Activated naive CD4-positive, alpha-beta T cell treated with anti-CD3 and anti-CD28 coated beads, Interleukin-2, amount 10 ng/mL, durations not matched to agents 7 days and 5 days (primary cell): ENCODE measurements around the gene CFAP251.
A peak's percentile ranks its signal among the peaks of the same experiment; 100 is the strongest.
"Not testable (repeated sequence)": the region's sequence is repeated elsewhere in the genome, so short reads cannot be mapped to it uniquely, and the experiment has no call there.

Experiments
- CTCF ChIA-PET: fragments of 350-600 bp; sonication (Branson Sonifier 250); formaldehyde crosslinking; loops from one replicate; lab custom pipeline; 2021; ENCODE audit warnings: antibody characterized with exemption; lab: Charles Lee
- DNase-seq: peaks from one replicate; pipeline ENCODE4 v3.0.0-alpha.2; 2020
- H3K27ac Mint-ChIP-seq: one replicate; pipeline ENCODE4 v1.8.0; 2021; ENCODE audit warnings: mild to moderate bottlenecking, moderate library complexity, mixed read lengths
- H3K27me3 Mint-ChIP-seq: one replicate; pipeline ENCODE4 v1.8.0; 2021; ENCODE audit warnings: mild to moderate bottlenecking, mixed read lengths
- H3K36me3 Mint-ChIP-seq: one replicate; pipeline ENCODE4 v1.8.0; 2021; ENCODE audit warnings: mixed read lengths
- H3K4me1 Mint-ChIP-seq: one replicate; pipeline ENCODE4 v1.8.0; 2021; ENCODE audit warnings: mixed read lengths
- H3K4me3 Mint-ChIP-seq: one replicate; pipeline ENCODE4 v1.8.0; 2021; ENCODE audit warnings: mild to moderate bottlenecking, moderate library complexity, mixed read lengths
- H3K9me3 Mint-ChIP-seq: one replicate; pipeline ENCODE4 v1.8.0; 2021; ENCODE audit warnings: mixed read lengths

Gene CFAP251

GRCh38 chr12:121917950-121918678 is at the start of gene CFAP251:
Gene CFAP251, plus strand, starts transcription at chr12:121918592. Its CDS starts 2,714 bp downstream, at chr12:121921306.
- Mint-ChIP-seq H3K4me1 (peaks cover 22% of the 10 kb centered on the region), H3K27me3 (no peaks in the 10 kb centered on the region), H3K36me3 (peaks cover 25% of the 10 kb centered on the region), H3K27ac (peak within 1 kb of the TSS; percentile 91), H3K4me3 (peak within 1 kb of the TSS; percentile 82), H3K9me3 (no peaks in the 10 kb centered on the region)
- CTCF ChIA-PET: interaction anchor here (0.5 to 1.9 kb wide), 7 partner anchors 25 to 276 kb away, joined by 3 to 4 read pairs (median 4); partner anchors contain the start of genes PSMD9 and RHOF
- DNase-seq: peak; percentile 99

DNA sequence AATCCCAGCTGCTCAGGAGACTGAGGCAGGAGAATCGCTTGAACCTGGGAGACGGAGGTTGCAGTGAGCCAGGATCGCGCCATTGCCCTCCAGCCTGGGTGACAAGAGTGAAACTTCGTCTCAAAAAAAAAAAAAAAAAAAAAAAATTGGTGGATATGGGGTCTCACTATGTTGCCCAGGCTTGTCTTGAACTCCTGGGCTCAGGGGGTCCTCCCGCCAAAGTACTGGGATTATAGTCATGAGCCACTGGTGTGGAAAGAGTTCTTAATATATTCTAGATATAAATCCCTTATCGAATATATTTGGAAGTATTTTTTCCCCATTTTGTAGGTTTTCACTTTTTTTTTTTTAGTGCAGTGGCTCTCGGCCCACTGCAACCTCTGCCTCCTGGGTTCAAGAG is 49.2 kb upstream of the CFAP251 start:
- CTCF ChIA-PET: interaction anchor here (0.7 to 1.1 kb wide), 2 partner anchors 19 to 32 kb away, joined by 3 read pairs; no protein-coding TSS in a partner anchor
- H3K27ac Mint-ChIP-seq, H3K9me3 Mint-ChIP-seq, H3K36me3 Mint-ChIP-seq, H3K4me1 Mint-ChIP-seq, H3K4me3 Mint-ChIP-seq, H3K27me3 Mint-ChIP-seq, DNase-seq: not testable (repeated sequence)

DNA sequence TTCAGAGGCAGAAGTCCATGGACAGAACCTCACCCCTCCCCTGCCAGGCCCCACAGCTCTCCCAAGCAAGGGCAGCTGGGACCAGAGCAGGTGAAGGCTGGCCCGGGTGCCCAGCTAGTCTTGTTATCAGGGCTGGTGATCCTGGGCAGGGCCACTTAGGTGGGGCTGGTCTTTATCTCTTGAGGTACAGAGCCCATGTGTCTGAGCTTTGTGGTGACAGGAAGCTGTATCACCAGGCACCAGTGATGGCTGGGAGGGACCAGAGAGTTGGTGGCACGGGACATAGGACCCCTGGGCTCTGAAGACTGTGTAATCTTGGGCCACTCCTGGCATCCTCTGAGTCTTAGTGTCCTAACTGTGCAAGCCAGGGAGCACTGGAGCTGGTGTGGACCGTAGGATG is 46.9 kb upstream of the CFAP251 start:
- no peaks in the 10 kb centered on the region for H3K27me3 Mint-ChIP-seq
- CTCF ChIA-PET: interaction anchor here (0.7 to 1.1 kb wide), 2 partner anchors 17 to 59 kb away, joined by 3 to 5 read pairs; partner anchors contain the start of gene PSMD9

GRCh38 chr12:121872546-121873215 is 45.7 kb upstream of the CFAP251 start:
- no peaks in the 10 kb centered on the region for H3K9me3 Mint-ChIP-seq
- H3K27ac Mint-ChIP-seq: no peak overlapping the region
- no peak for DNase-seq
- CTCF ChIA-PET: no interaction called here
- H3K4me1 Mint-ChIP-seq: no peaks in the 10 kb centered on the region
- H3K27me3 Mint-ChIP-seq: peaks cover 5% of the 10 kb centered on the region
- no peaks in the 10 kb centered on the region for H3K36me3 Mint-ChIP-seq
- no peak overlapping the region for H3K4me3 Mint-ChIP-seq

More for the DNA sequence above, 46.9 kb upstream of the CFAP251 start:
- no peak for DNase-seq
- no peaks in the 10 kb centered on the region for H3K36me3 Mint-ChIP-seq
- no peak overlapping the region for H3K4me3 Mint-ChIP-seq
- no peaks in the 10 kb centered on the region for H3K4me1 Mint-ChIP-seq
- no peak overlapping the region for H3K27ac Mint-ChIP-seq
- H3K9me3 Mint-ChIP-seq: no peaks in the 10 kb centered on the region

DNA sequence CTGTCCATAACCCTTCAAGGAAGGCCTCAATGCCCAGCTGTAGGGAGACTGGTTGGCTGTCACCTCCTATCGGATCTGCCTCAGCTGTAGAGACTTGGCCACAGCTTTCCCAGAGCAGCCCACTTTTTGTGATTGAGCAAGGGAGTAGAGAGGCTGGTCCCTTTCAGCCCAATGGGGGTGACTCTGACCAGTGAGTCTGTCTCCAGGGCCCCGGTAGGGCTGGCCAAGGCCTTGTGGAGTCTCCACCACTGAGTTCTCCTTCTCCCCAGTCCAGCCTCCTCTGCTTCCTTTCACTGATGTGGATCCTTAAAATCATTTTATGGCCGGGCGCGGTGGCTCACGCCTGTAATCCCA is 45.2 kb upstream of the CFAP251 start:
- CTCF ChIA-PET: no interaction called here
- DNase-seq: no peak
- Mint-ChIP-seq H3K36me3 (no peaks in the 10 kb centered on the region), H3K27me3 (peaks cover 5% of the 10 kb centered on the region), H3K4me1 (no peaks in the 10 kb centered on the region), H3K4me3 (no peak overlapping the region), H3K9me3 (no peaks in the 10 kb centered on the region), H3K27ac (no peak overlapping the region)

- Mint-ChIP-seq H3K36me3 (no peaks in the 10 kb centered on the region), H3K4me1 (no peaks in the 10 kb centered on the region), H3K9me3 (no peaks in the 10 kb centered on the region), H3K27ac (no peak overlapping the region), H3K27me3 (peaks cover 5% of the 10 kb centered on the region), H3K4me3 (no peak overlapping the region)
- no peak for DNase-seq
- CTCF ChIA-PET: interaction anchor here (0.8 kb wide), 1 partner anchor 13 kb away, joined by 3 read pairs; no protein-coding TSS in a partner anchor
Observed at GRCh38 chr12:121874071-121874470, 44.3 kb upstream of the CFAP251 start.

- no peaks in the 10 kb centered on the region for H3K4me1 Mint-ChIP-seq
- peaks cover 10% of the 10 kb centered on the region for H3K27me3 Mint-ChIP-seq
- no peak overlapping the region for H3K27ac Mint-ChIP-seq
- CTCF ChIA-PET: interaction anchor here (1.0 kb wide), 1 partner anchor 80 kb away, joined by 5 read pairs; no protein-coding TSS in a partner anchor
- H3K36me3 Mint-ChIP-seq: no peaks in the 10 kb centered on the region
- no peak for DNase-seq
- no peaks in the 10 kb centered on the region for H3K9me3 Mint-ChIP-seq
- no peak overlapping the region for H3K4me3 Mint-ChIP-seq
Observed at GRCh38 chr12:121875582-121875981, 42.8 kb upstream of the CFAP251 start.

GRCh38 chr12:121876080-121876447 is 42.3 kb upstream of the CFAP251 start:
- H3K4me1 Mint-ChIP-seq, DNase-seq, H3K36me3 Mint-ChIP-seq, H3K27me3 Mint-ChIP-seq, H3K27ac Mint-ChIP-seq, H3K4me3 Mint-ChIP-seq, H3K9me3 Mint-ChIP-seq: not testable (repeated sequence)
- CTCF ChIA-PET: interaction anchor here (1.0 kb wide), 1 partner anchor 81 kb away, joined by 5 read pairs; no protein-coding TSS in a partner anchor

DNA sequence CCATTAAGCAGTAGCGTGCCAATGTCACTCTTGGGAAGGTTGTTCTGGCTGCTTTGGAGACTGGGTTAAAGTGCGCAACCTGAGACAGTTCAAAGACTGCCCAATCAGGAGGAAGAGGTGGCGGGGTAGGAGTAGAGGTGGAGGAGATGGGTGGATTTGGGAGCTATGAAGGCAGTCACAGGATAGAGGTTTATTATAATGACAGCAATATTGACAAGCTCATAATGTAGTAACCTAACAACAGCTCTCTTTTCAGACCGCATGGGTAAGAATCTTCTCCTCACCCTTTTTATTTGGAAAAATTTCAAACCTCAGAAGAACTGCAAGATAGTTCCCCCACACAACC is 35.1 kb upstream of the CFAP251 start:
- DNase-seq: no peak
- Mint-ChIP-seq H3K36me3 (no peaks in the 10 kb centered on the region), H3K4me1 (peaks cover 9% of the 10 kb centered on the region), H3K27ac (no peak overlapping the region), H3K9me3 (no peaks in the 10 kb centered on the region), H3K4me3 (no peak overlapping the region), H3K27me3 (peaks cover 24% of the 10 kb centered on the region)
- CTCF ChIA-PET: interaction anchor here (0.7 to 2.5 kb wide), 2 partner anchors 88 to 110 kb away, joined by 3 to 10 read pairs; no protein-coding TSS in a partner anchor

DNA sequence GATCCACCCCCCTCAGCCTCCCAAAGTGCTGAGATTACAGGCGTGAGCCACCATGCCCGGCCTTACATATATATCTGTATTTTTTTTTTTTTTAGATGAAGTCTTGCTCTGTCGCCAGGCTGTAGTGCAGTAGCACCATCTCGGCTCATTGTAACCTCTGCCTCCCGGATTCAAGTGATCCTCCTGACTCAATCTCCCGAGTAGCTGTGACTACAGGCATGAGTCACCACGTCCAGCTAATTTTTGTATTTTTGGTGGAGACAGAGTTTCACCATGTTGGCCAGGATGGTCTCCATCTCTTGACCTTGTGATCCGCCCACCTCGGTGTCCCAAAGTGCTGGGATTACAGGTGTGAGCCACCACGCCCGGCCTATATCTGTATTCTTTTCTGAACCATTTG is 33.3 kb upstream of the CFAP251 start:
- H3K36me3 Mint-ChIP-seq, CTCF ChIA-PET, H3K9me3 Mint-ChIP-seq, H3K27ac Mint-ChIP-seq, H3K4me3 Mint-ChIP-seq, DNase-seq: not testable (repeated sequence)
- H3K4me1 Mint-ChIP-seq: peaks cover 24% of the 10 kb centered on the region
- H3K27me3 Mint-ChIP-seq: peaks cover 20% of the 10 kb centered on the region

GRCh38 chr12:121888083-121888477 is 30.3 kb upstream of the CFAP251 start:
- Mint-ChIP-seq H3K4me3 (peak overlapping the region; percentile 93), H3K9me3 (no peaks in the 10 kb centered on the region), H3K27me3 (peaks cover 9% of the 10 kb centered on the region), H3K4me1 (peaks cover 39% of the 10 kb centered on the region), H3K27ac (peak overlapping the region; percentile 99), H3K36me3 (peaks cover 10% of the 10 kb centered on the region)
- DNase-seq: no peak
- CTCF ChIA-PET: interaction anchor here (0.7 to 4.3 kb wide), 18 partner anchors 11 to 583 kb away, joined by 3 to 76 read pairs (median 4); partner anchors contain the start of genes CFAP251 and RHOF

- no peaks in the 10 kb centered on the region for H3K9me3 Mint-ChIP-seq
- peak within 1 kb of the TSS; percentile 99 for H3K27ac Mint-ChIP-seq
- DNase-seq: peak; percentile 98
- peaks cover 6% of the 10 kb centered on the region for H3K27me3 Mint-ChIP-seq
- peak within 1 kb of the TSS; percentile 93 for H3K4me3 Mint-ChIP-seq
- H3K36me3 Mint-ChIP-seq: peaks cover 11% of the 10 kb centered on the region
- CTCF ChIA-PET: interaction anchor here (0.6 to 4.3 kb wide), 18 partner anchors 11 to 583 kb away, joined by 3 to 76 read pairs (median 4); partner anchors contain the start of genes CFAP251 and RHOF
- H3K4me1 Mint-ChIP-seq: peaks cover 45% of the 10 kb centered on the region
Observed at GRCh38 chr12:121888478-121889273, 29.7 kb upstream of the CFAP251 start, which contains the start of gene PSMD9. Gene PSMD9, plus strand, starts transcription at chr12:121888790. Its CDS starts 67 bp downstream, at chr12:121888857.

GRCh38 chr12:121889274-121889624 is 29.1 kb upstream of the CFAP251 start:
- CTCF ChIA-PET: interaction anchor here (0.6 to 4.3 kb wide), 4 partner anchors 62 to 301 kb away, joined by 3 to 76 read pairs (median 5); partner anchors contain the start of gene RHOF
- H3K27ac Mint-ChIP-seq: peak overlapping the region; percentile 99
- H3K27me3 Mint-ChIP-seq: peaks cover 6% of the 10 kb centered on the region
- no peaks in the 10 kb centered on the region for H3K9me3 Mint-ChIP-seq
- H3K4me1 Mint-ChIP-seq: peaks cover 50% of the 10 kb centered on the region
- peak; percentile 28 for DNase-seq
- peaks cover 16% of the 10 kb centered on the region for H3K36me3 Mint-ChIP-seq
- peak overlapping the region; percentile 93 for H3K4me3 Mint-ChIP-seq
